Measurements from ENCODE around the gene CFAP58.

The CFAP58 gene

DNA sequence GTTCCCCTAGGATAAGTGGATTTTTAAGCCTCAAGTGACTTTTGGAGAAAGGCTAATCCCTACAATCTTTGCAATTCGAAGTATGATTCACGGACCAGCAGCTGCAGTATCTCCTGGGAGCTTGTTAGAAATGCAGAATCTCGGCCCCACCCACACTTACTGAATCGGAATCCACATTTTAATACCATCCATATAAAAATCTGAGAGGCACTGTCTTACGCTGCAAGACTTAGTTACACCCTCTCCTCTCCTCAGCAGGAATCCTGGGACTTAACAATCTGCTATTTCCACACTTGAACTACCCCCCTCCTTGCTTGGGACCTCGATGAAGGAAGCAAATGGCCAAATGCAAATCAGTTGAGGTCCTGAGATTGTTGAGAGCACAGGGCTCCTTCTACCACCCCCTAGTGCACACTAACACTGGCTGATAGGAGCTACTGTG, 36.3 kb upstream of the CFAP58 start:
- H3K4me3 ChIP-seq (ENCODE audit: low read length) = no peak overlapping the region
- no peak for TF ChIP-seq ZNF274 (IDR thresholded peaks at IDR 0.05; ENCODE audit: low read depth, low read length)

DNA sequence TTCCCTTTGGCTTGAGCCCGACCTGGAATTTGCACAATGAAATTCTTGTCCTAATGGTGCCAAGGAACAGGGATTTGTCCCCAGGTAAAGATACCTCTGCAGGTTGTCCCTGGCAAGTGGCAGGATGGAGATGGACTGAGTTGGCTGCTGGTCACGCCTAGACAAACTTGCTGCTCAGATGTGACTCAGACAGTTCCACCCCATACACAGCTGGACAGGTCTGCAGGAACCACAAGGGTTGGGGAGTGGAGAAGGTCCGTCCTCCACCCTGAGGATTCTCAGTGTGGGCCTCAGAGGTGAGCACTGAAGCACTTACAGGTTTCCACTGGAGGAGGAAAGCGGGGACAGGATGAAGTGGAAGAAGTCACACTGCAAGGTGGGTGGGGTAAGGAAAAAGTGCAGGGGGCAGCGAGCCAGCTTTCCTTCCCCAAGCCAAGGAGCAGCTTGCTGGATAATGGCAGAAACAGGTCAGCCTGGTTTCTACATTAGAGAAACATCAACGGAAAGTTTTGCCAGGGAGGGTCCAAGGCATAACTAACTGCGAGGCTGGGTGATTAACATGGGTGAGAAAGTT, 35.8 kb upstream of the CFAP58 start:
- TF ChIP-seq ZNF274 (IDR thresholded peaks at IDR 0.05; ENCODE audit: low read depth, low read length) = no peak
- H3K4me3 ChIP-seq (ENCODE audit: low read length) = no peak overlapping the region

DNA sequence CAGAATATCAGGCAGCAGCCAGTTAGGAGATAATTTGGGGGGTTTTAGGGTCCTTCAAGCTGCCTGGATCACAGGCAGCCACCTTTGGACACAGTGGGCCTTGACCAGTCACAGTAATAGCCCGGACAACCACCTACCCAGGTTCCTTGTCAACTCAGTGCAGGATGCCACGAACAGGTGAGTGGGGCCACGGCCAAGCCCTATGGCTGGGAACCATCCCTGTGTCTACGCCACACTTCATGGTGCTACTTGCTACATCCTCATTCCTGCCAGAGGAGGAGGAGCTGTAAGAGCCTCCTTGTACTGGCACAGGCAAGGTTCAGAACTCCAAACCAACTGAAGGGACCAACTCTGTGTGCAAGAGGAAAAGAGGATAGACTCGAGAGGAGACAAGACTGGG, 35.3 kb upstream of the CFAP58 start:
- no peak overlapping the region for H3K4me3 ChIP-seq (ENCODE audit: low read length)
- TF ChIP-seq ZNF274 (IDR thresholded peaks at IDR 0.05; ENCODE audit: low read depth, low read length) = no peak

DNA sequence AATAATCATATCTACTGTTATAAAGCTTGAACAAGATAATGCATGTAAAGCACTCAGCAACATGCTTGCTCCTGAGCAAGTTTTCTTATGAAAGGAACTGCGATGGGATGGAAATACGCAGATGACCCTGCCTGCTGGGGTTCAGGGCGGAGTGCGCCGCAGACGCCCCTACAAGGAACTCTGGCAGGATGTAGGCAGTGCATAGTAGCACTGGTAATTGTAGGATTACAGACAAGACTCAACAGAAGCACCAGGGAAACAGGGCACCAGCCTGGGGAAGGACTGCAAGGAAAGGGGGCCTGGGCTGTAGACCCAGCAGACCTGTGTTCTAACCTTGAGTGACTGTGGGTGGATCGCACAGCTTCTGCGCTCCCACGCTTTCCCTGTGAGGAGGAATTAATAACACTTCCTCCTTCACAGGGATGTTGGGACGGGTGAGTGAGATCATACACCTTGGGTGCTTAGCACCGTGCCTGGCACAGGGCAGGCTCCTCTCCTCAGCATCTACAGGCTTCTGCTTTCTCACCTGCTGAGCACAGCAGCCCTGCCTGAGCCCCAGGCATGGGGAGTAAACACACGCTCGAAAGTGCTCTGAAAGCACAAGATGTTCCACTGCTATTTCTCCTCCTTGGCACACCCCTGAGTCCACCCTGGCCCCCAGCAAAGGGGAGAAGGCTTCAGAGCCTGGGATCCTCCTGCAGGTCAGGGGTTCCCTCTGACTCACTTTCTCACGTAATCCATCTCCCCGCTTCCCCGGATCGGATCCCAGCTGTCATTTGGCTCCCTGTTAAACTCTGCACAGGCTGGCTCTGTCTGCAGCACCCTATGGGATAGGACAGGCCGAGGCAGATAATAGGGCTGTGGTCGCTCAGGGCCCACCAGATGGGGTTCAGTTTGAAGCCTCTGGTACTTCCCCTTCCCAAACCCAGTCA, 34.6 kb upstream of the CFAP58 start:
- TF ChIP-seq ZNF274 (IDR thresholded peaks at IDR 0.05; ENCODE audit: low read depth, low read length) = no peak
- no peak overlapping the region for H3K4me3 ChIP-seq (ENCODE audit: low read length)

DNA sequence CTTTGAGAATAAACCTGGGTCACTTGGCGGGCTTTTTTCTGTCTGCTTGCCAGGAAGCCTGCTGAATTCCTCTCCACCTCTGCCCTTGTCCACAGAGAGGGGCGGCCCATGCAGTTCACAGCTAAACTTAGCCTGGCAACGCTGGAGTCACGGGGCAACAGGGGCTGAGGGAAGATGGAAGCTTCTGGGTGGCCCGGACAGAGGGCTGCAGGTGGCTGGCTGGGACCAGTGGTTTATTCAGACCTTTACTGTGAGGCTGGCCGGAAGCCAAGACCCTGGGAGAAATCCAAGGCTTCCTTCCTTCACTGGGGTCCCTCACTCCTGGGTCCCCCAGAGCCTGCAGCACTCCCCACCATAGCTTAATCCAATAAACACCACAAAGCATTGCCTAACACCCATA, 32.4 kb upstream of the CFAP58 start:
- TF ChIP-seq ZNF274 (IDR thresholded peaks at IDR 0.05; ENCODE audit: low read depth, low read length) = no peak
- no peak overlapping the region for H3K4me3 ChIP-seq (ENCODE audit: low read length)

DNA sequence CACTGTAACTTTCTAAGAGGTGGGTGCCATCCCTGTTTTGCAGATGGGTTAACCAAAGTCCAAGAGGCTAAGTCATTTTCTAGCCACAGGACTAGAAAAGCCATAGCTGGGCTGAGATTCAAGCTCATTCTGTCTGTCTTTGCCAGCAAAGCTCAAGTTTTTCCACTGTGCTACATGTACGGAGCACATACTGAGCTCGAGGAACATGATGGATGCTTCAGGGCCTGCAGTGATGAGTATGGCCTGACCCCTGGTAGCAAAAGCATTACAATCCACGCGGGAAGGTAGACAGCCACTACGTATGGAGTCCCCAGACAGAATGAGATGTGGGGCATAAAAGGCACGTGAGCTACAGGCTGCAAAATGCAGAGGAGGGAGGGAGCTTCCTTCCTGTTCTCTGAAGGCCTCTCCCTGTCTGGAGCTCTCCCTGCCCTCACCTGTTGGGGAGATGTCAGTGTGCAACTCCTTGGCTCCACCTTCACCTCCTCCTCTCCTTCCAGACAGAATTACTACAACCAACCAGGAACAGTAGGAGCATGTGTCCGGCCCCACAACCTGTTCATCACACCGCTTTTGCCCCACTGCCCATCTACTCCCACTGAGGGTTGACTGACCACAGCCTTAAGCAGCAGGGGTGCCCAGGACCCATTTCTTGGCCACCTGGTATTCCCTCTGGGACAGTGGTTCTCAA, 31.8 kb upstream of the CFAP58 start:
- no peak overlapping the region for H3K4me3 ChIP-seq (ENCODE audit: low read length)
- no peak for TF ChIP-seq ZNF274 (IDR thresholded peaks at IDR 0.05; ENCODE audit: low read depth, low read length)

GRCh38 chr10:104322416-104322782, 31.2 kb upstream of the CFAP58 start:
- TF ChIP-seq ZNF274 (IDR thresholded peaks at IDR 0.05; ENCODE audit: low read depth, low read length) = no peak
- H3K4me3 ChIP-seq (ENCODE audit: low read length) = no peak overlapping the region

DNA sequence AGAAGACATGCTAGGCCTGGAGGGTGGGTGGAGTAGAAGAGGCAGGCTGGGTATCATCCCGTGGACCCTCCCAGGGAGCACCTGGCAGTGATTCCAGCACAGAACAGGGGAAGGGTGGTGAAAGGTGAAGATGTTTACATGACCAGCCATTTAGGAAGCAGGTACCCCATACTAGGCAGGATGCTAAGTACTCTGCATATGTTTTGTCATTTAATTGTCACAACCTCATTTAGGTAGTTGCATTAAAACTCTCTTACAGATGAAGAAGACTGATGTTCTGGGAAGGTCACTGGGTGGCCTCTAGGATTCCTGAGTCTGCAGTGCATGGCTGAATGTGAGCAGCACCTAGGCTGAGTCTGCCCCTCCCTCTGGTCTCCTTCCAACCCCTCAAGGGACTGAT, 30.5 kb upstream of the CFAP58 start:
- H3K4me3 ChIP-seq (ENCODE audit: low read length) = no peak overlapping the region
- no peak for TF ChIP-seq ZNF274 (IDR thresholded peaks at IDR 0.05; ENCODE audit: low read depth, low read length)

DNA sequence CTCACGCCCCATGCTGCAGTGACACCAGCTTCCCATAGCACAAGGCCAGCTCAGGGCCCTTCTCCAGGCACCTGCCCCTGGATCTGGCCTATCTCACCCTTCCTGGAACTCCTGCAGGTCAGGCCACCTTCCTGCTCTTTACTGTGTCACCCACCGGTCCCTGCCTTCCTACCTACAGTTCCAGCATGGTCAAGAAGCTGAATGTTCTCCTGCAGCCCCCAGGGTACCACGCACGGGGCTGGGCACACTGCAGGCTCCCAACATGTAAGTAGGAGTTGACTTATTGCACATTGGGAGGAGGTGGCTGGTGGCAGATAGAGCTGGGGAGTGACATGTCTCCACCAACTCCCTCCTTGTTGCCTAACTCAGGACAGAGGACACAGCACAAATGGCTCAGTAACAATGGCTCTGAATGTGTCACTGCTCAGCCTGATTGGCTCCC, 29.9 kb upstream of the CFAP58 start:
- TF ChIP-seq ZNF274 (IDR thresholded peaks at IDR 0.05; ENCODE audit: low read depth, low read length) = no peak
- H3K4me3 ChIP-seq (ENCODE audit: low read length) = no peak overlapping the region

- TF ChIP-seq ZNF274 (IDR thresholded peaks at IDR 0.05; ENCODE audit: low read depth, low read length) = no peak
Measured at GRCh38 chr10:104324221-104324686, 29.4 kb upstream of the CFAP58 start.

GRCh38 chr10:104324931-104325330, 28.7 kb upstream of the CFAP58 start:
- no peak for TF ChIP-seq ZNF274 (IDR thresholded peaks at IDR 0.05; ENCODE audit: low read depth, low read length)

More at GRCh38 chr10:104324221-104324686, 29.4 kb upstream of the CFAP58 start:
- no peak overlapping the region for H3K4me3 ChIP-seq (ENCODE audit: low read length)

DNA sequence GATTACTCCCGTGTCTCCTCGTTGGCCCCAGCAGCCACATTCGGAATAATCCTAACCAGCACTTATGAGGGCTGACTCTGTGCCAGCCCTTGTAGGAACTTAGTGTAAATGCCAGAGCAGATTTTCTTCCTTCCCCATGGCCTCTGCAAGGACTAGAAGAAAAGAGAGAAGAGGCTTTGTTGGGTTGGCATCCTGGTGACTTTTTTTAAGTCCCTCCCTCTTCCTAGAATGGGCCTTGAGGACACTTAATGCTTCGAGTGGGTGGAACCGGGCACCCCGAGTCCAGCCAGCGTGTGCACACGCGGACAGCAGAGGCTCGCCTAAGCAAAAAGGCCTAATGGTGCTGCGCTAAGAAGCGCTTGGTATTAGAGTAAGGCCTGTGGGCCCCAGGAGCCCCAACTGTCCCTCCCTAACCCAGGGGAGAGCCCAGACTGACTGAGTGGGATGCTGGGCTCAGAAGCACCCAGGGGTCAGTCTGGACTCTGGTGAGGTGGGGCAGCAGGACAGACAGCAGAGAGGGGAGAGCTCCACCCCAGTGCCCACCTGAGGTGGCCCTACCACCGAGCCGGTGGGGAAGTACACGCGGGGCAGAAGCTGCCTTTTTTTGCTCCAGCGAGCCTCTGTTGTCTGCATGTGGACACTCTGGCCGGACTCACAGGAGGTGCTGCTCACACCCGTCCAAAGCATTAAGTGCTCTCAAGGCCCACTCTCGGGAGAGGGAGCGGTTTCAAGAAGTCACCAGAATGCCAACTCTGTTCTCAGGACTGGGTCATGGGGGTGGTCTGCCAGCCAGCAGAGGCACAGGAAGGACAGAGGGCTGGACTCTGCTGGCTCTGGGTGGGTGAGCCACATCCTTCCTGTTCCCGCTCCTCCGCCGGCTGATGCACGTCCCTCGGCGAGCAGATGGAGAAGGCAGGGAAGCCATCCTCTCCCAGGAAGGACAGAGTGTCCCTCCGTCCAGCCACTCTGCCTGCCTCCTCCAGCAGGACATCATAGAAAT, 27.9 kb upstream of the CFAP58 start:
- no peak for TF ChIP-seq ZNF274 (IDR thresholded peaks at IDR 0.05; ENCODE audit: low read depth, low read length)
- no peak overlapping the region for H3K4me3 ChIP-seq (ENCODE audit: low read length)

More at GRCh38 chr10:104324931-104325330, 28.7 kb upstream of the CFAP58 start:
- H3K4me3 ChIP-seq (ENCODE audit: low read length) = no peak overlapping the region

- H3K4me3 ChIP-seq (ENCODE audit: low read length) = no peak overlapping the region
- TF ChIP-seq ZNF274 (IDR thresholded peaks at IDR 0.05; ENCODE audit: low read depth, low read length) = no peak
Measured at GRCh38 chr10:104326991-104327610, 26.5 kb upstream of the CFAP58 start.

All from GM08714 (cell line).